Vagina (tissue), 2 donors: ENCODE results near the gene TNIP1. TPM values are rescaled to one million over a fixed set of nuclear protein-coding genes. Genes with fewer than 3 reads are reported as not detected.

ENCODE experiments used
- DNase-seq, 2 donors: peaks; one replicate each; pipeline ENCODE4 v3.0.0-alpha.2; 2017; ENCODE audit errors: extremely low spot score in 2 of 2
- H3K27ac ChIP-seq: fragments of 200-600 bp; sonication (generic); one replicate; pipeline ENCODE4 v1.5.1; 2019
- H3K27me3 ChIP-seq: fragments of 200-600 bp; sonication (generic); one replicate; pipeline ENCODE4 v1.5.1; 2019
- H3K36me3 ChIP-seq, 2 donors: fragments of 200-600 bp; sonication (generic); one replicate each; pipeline ENCODE4 v1.5.1; 2017 to 2019
- H3K4me1 ChIP-seq: fragments of 200-600 bp; sonication (generic); one replicate; pipeline ENCODE4 v1.5.1; 2019
- H3K4me3 ChIP-seq, 2 donors: fragments of 200-600 bp; sonication (generic); 1 replicate in 1 of 2; 2 replicates in 1 of 2; pipeline ENCODE4 v1.5.1; 2016 to 2019
- H3K9me3 ChIP-seq: fragments of 200-600 bp; sonication (generic); one replicate; pipeline ENCODE4 v1.5.1; 2019
- CTCF ChIP-seq, 3 experiments: fragments of 450-650 bp in 2 of 3; fragments of 200-600 bp in 1 of 3; sonication (generic) in 1 of 3; IDR thresholded peaks; one replicate each; pipeline ENCODE4 v1.5.1; 2017 to 2019; ENCODE audit warnings: antibody characterized with exemption in 3 of 3, mild to moderate bottlenecking in 2 of 3, moderate library complexity in 2 of 3
- POLR2A ChIP-seq, 2 donors: fragments of 450-650 bp; IDR thresholded peaks; one replicate each; pipeline ENCODE4 v1.6.1; 2017; ENCODE audit warnings: antibody characterized with exemption in 2 of 2, mild to moderate bottlenecking in 2 of 2, moderate library complexity in 2 of 2
- POLR2AphosphoS5 ChIP-seq, 2 donors: sonication (generic); formaldehyde crosslinking; IDR thresholded peaks; one replicate each; pipeline ENCODE4 v1.9.0; 2017; ENCODE audit warnings: antibody characterized with exemption in 2 of 2, mild to moderate bottlenecking in 2 of 2, low read depth in 1 of 2; ENCODE audit not compliant: insufficient read depth in 1 of 2
- intact Hi-C: fragments of 100-400 bp; cut with DNase I; formaldehyde crosslinking; loops from one replicate; pipeline ENCODE4 v1.15.1; 2023
- total RNA-seq: library from RNA; depleted of rRNA; stranded (reverse); fragments of >200 nt; gene quantifications from one replicate; pipeline ENCODE4 v1.2.3, GENCODE V29; 2016

Gene TNIP1
- 92.6 TPM for total RNA-seq

- H3K9me3 ChIP-seq, result no peaks in the 10 kb centered on the region
- no peaks in the 10 kb centered on the region for H3K27me3 ChIP-seq
- intact Hi-C loops, result no loop called here
- DNase-seq, result no peak
- H3K4me1 ChIP-seq, result peaks cover 86% of the 10 kb centered on the region
- H3K4me3 ChIP-seq, result peak within 1 kb of the TSS; percentile 74 to 95
- peak within 1 kb of the TSS; percentile 99 for H3K27ac ChIP-seq
- H3K36me3 ChIP-seq, result no peaks in the 10 kb centered on the region
- no peak for TF ChIP-seq CTCF (IDR thresholded peaks at IDR 0.05)
- peak in 1 of 2 donors; percentile 71 for TF ChIP-seq POLR2A (IDR thresholded peaks at IDR 0.05)
- peak in 1 of 2 donors; percentile 95 for TF ChIP-seq POLR2AphosphoS5 (IDR thresholded peaks at IDR 0.05; ENCODE audit: insufficient read depth in 1 of 2, low read depth in 1 of 2)
Observed at GRCh38 chr5:151080613-151081430, at the start of gene TNIP1. Gene TNIP1 (minus strand): TSS chr5:151081034. CDS start chr5:151065095, 15,939 bp downstream.

- no peak for TF ChIP-seq POLR2AphosphoS5 (IDR thresholded peaks at IDR 0.05; ENCODE audit: insufficient read depth in 1 of 2, low read depth in 1 of 2)
- no peak for TF ChIP-seq POLR2A (IDR thresholded peaks at IDR 0.05)
- no peak for TF ChIP-seq CTCF (IDR thresholded peaks at IDR 0.05)
- no peak for DNase-seq
- no peaks in the 10 kb centered on the region for H3K9me3 ChIP-seq
- H3K4me1 ChIP-seq, result no peaks in the 10 kb centered on the region
- H3K27ac ChIP-seq, result no peak overlapping the region
- intact Hi-C loops, result no loop called here
- H3K4me3 ChIP-seq, result no peak overlapping the region
- peaks cover 0 to 66% of the 10 kb centered on the region in 2 donors for H3K36me3 ChIP-seq
- H3K27me3 ChIP-seq, result no peaks in the 10 kb centered on the region
Observed at GRCh38 chr5:151130235-151130921, 49.5 kb upstream of the TNIP1 start.

- peaks cover 0 to 53% of the 10 kb centered on the region in 2 donors for H3K36me3 ChIP-seq
- intact Hi-C loops, result loop anchor here (5.0 kb wide), 1 partner anchor 33 kb away; no protein-coding TSS in a partner anchor
Observed at GRCh38 chr5:151128817-151129216, 48.0 kb upstream of the TNIP1 start.

GRCh38 chr5:151127926-151128325 is 47.1 kb upstream of the TNIP1 start:
- no peaks in the 10 kb centered on the region for H3K9me3 ChIP-seq
- H3K36me3 ChIP-seq, result peaks cover 0 to 52% of the 10 kb centered on the region in 2 donors
- TF ChIP-seq POLR2A (IDR thresholded peaks at IDR 0.05), result no peak
- no peak for TF ChIP-seq CTCF (IDR thresholded peaks at IDR 0.05)
- TF ChIP-seq POLR2AphosphoS5 (IDR thresholded peaks at IDR 0.05; ENCODE audit: insufficient read depth in 1 of 2, low read depth in 1 of 2), result no peak
- no peak overlapping the region for H3K27ac ChIP-seq
- H3K4me1 ChIP-seq, result no peaks in the 10 kb centered on the region
- intact Hi-C loops, result loop anchor here (5.0 kb wide), 1 partner anchor 34 kb away; no protein-coding TSS in a partner anchor
- DNase-seq, result no peak
- no peaks in the 10 kb centered on the region for H3K27me3 ChIP-seq
- H3K4me3 ChIP-seq, result no peak overlapping the region

More at GRCh38 chr5:151128817-151129216, 48.0 kb upstream of the TNIP1 start:
- Histone ChIP-seq H3K4me1 (no peaks in the 10 kb centered on the region), H3K27me3 (no peaks in the 10 kb centered on the region), H3K27ac (no peak overlapping the region), H3K9me3 (no peaks in the 10 kb centered on the region), H3K4me3 (no peak overlapping the region)
- DNase-seq, result no peak
- TF ChIP-seq POLR2A (IDR thresholded peaks at IDR 0.05) (no peak), CTCF (IDR thresholded peaks at IDR 0.05) (no peak), POLR2AphosphoS5 (IDR thresholded peaks at IDR 0.05; ENCODE audit: insufficient read depth in 1 of 2, low read depth in 1 of 2) (no peak)
